ENCODE measurements around the gene SPINT1.

The SPINT1 gene

DNA sequence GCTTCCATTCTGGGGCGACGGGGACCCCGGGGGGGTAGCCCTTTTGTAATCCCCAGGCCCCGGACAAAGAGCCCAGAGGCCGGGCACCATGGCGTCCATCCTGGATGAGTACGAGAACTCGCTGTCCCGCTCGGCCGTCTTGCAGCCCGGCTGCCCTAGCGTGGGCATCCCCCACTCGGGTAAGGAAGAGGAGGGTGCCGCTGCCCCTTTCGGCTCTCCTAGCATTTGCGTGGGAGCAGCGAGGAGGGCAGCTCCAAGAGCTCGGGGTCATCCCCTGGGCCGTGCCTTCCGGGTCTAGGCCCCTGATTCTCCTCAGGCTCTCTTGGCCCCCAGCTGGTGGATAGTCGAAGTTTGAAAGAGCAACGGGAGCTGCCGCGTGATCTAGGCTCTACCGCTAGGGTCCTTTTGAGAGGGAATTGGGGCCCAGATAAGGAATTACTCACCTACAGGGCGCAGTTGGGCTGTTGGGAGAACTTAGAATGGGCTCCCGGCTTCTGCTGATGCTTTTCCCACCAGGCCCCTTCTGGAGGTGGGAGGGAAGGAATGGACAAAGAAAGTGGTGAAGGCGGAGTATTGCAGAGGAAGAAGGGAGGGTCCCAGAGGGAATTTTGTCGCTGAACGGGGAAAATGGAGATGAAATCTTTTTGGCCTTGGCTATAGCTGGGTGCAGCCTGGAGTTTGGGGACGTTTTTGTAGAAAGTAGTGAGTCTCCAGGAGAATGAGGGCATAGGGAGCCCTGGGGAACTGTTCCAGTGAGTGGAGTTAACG is 51.0 kb downstream of the SPINT1 start:
- ChIA-PET POLR2A (interaction anchor here (1.1 kb wide), 1 partner anchor 37 kb away, joined by 9 read pairs; no protein-coding TSS in a partner anchor), CTCF (interaction anchor here (0.7 to 20.1 kb wide), 27 partner anchors 9 to 295 kb away, joined by 3 to 491 read pairs (median 4); partner anchors contain the start of gene RHOV)
- DNase-seq, result peak; percentile 87 to 92 (median 92)
- Histone ChIP-seq H3K4me1 (ENCODE audit: control extremely low read depth in 1 of 4, control insufficient read depth in 4 of 4, insufficient read depth in 4 of 4, low read length in 3 of 4) (peaks cover 7 to 31% (median 25%) of the 10 kb centered on the region in 4 experiments), H3K4me3 (ENCODE audit: control insufficient read depth in 1 of 7, extremely low read depth in 1 of 7, insufficient read depth in 4 of 7, low read depth in 2 of 7, low read length in 6 of 7) (peak overlapping the region; percentile 82 to 98 (median 89)), H3K36me3 (ENCODE audit: control insufficient read depth in 4 of 4, insufficient read depth in 4 of 4, low read length in 3 of 4) (peaks cover 3 to 34% (median 23%) of the 10 kb centered on the region in 4 experiments), H3K9me3 (ENCODE audit: control extremely low read depth in 1 of 5, control insufficient read depth in 4 of 5, insufficient read depth in 2 of 5, low read depth in 1 of 5, low read length in 4 of 5) (no peaks in the 10 kb centered on the region), H3K27ac (ENCODE audit: insufficient read depth in 1 of 2, low read depth in 1 of 2, low read length in 2 of 2, poor library complexity in 1 of 2, severe bottlenecking in 2 of 2) (peak overlapping the region; percentile 75 to 85), H3K27me3 (replicated peaks in 2 of 5; ENCODE audit: control insufficient read depth in 4 of 5, insufficient read depth in 5 of 5, low read length in 4 of 5) (peaks cover 0 to 2% (median 0%) of the 10 kb centered on the region in 5 experiments)
- 3% methylated on average over 27 of the region's 33 CpGs for WGBS (ENCODE audit: insufficient coverage)

DNA sequence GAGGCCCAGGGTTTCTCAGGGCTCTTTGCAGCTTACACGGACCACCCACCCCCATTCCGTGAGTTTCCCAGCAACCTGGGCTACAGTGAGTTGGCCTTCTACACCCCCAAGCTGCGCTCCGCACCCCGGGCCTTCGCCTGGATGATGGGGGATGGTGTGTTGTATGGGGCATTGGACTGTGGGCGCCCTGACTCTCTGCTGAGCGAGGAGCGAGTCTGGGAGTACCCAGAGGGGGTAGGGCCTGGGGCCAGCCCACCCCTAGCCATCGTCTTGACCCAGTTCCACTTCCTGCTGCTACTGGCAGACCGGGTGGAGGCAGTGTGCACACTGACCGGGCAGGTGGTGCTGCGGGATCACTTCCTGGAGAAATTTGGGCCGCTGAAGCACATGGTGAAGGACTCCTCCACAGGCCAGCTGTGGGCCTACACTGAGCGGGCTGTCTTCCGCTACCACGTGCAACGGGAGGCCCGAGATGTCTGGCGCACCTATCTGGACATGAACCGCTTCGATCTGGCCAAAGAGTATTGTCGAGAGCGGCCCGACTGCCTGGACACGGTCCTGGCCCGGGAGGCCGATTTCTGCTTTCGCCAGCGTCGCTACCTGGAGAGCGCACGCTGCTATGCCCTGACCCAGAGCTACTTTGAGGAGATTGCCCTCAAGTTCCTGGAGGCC is 55.8 kb downstream of the SPINT1 start:
- no peaks in the 10 kb centered on the region for H3K27me3 ChIP-seq (replicated peaks in 2 of 5; ENCODE audit: control insufficient read depth in 4 of 5, insufficient read depth in 5 of 5, low read length in 4 of 5)
- no peak overlapping the region for H3K27ac ChIP-seq (ENCODE audit: insufficient read depth in 1 of 2, low read depth in 1 of 2, low read length in 2 of 2, poor library complexity in 1 of 2, severe bottlenecking in 2 of 2)
- no peak for DNase-seq
- ChIA-PET POLR2A (no interaction called here), CTCF (interaction anchor here (0.5 to 20.1 kb wide), 6 partner anchors 8 to 122 kb away, joined by 3 to 491 read pairs (median 6); no protein-coding TSS in a partner anchor)
- H3K4me3 ChIP-seq (ENCODE audit: control insufficient read depth in 1 of 7, extremely low read depth in 1 of 7, insufficient read depth in 4 of 7, low read depth in 2 of 7, low read length in 6 of 7), result no peak overlapping the region
- H3K4me1 ChIP-seq (ENCODE audit: control extremely low read depth in 1 of 4, control insufficient read depth in 4 of 4, insufficient read depth in 4 of 4, low read length in 3 of 4), result peaks cover 11 to 33% (median 32%) of the 10 kb centered on the region in 4 experiments
- WGBS (ENCODE audit: insufficient coverage), result 95% methylated on average over 25 of the region's 33 CpGs
- peaks cover 3 to 65% (median 52%) of the 10 kb centered on the region in 4 experiments for H3K36me3 ChIP-seq (ENCODE audit: control insufficient read depth in 4 of 4, insufficient read depth in 4 of 4, low read length in 3 of 4)
- no peaks in the 10 kb centered on the region for H3K9me3 ChIP-seq (ENCODE audit: control extremely low read depth in 1 of 5, control insufficient read depth in 4 of 5, insufficient read depth in 2 of 5, low read depth in 1 of 5, low read length in 4 of 5)

DNA sequence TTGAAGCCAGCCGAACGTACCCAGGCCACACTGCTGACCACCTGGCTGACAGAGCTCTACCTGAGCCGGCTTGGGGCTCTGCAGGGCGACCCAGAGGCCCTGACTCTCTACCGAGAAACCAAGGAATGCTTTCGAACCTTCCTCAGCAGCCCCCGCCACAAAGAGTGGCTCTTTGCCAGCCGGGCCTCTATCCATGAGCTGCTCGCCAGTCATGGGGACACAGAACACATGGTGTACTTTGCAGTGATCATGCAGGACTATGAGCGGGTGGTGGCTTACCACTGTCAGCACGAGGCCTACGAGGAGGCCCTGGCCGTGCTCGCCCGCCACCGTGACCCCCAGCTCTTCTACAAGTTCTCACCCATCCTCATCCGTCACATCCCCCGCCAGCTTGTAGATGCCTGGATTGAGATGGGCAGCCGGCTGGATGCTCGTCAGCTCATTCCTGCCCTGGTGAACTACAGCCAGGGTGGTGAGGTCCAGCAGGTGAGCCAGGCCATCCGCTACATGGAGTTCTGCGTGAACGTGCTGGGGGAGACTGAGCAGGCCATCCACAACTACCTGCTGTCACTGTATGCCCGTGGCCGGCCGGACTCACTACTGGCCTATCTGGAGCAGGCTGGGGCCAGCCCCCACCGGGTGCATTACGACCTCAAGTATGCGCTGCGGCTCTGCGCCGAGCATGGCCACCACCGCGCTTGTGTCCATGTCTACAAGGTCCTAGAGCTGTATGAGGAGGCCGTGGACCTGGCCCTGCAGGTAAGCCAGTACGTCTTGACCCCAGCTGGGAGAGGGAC is 56.6 kb downstream of the SPINT1 start:
- Histone ChIP-seq H3K27ac (ENCODE audit: insufficient read depth in 1 of 2, low read depth in 1 of 2, low read length in 2 of 2, poor library complexity in 1 of 2, severe bottlenecking in 2 of 2) (no peak overlapping the region), H3K36me3 (ENCODE audit: control insufficient read depth in 4 of 4, insufficient read depth in 4 of 4, low read length in 3 of 4) (peaks cover 3 to 69% (median 54%) of the 10 kb centered on the region in 4 experiments), H3K4me3 (ENCODE audit: control insufficient read depth in 1 of 7, extremely low read depth in 1 of 7, insufficient read depth in 4 of 7, low read depth in 2 of 7, low read length in 6 of 7) (no peak overlapping the region), H3K9me3 (ENCODE audit: control extremely low read depth in 1 of 5, control insufficient read depth in 4 of 5, insufficient read depth in 2 of 5, low read depth in 1 of 5, low read length in 4 of 5) (no peaks in the 10 kb centered on the region), H3K4me1 (ENCODE audit: control extremely low read depth in 1 of 4, control insufficient read depth in 4 of 4, insufficient read depth in 4 of 4, low read length in 3 of 4) (peaks cover 7 to 30% (median 25%) of the 10 kb centered on the region in 4 experiments), H3K27me3 (replicated peaks in 2 of 5; ENCODE audit: control insufficient read depth in 4 of 5, insufficient read depth in 5 of 5, low read length in 4 of 5) (no peaks in the 10 kb centered on the region)
- DNase-seq, result no peak
- POLR2A ChIA-PET, result no interaction called here
- CTCF ChIA-PET, result interaction anchor here (0.5 to 20.1 kb wide), 8 partner anchors 8 to 331 kb away, joined by 3 to 491 read pairs (median 4); partner anchors contain the start of gene CHP1
- 98% methylated on average over 36 of the region's 36 CpGs for whole genome bisulfite sequencing (ENCODE audit: insufficient coverage)

DNA sequence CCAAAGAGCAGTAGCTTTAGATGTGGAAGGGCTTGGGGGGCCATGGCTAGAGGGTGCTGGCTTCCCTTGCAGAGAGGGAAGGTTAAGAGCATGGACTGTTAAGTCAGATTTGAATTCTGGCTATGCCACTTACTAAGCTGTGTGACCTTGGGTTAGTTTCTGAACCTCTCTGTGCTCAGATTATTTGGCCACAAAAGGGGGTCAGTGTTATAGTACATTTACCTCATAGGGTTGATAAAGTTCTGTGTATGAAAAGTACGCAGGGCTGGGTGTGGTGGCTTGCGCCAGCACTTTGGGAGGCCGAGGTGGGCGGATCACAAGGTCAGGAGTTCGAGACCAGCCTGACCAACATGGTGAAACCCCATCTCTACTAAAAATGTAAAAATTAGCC is 57.2 kb downstream of the SPINT1 start:
- Histone ChIP-seq H3K27ac (ENCODE audit: insufficient read depth in 1 of 2, low read depth in 1 of 2, low read length in 2 of 2, poor library complexity in 1 of 2, severe bottlenecking in 2 of 2) (no peak overlapping the region), H3K4me3 (ENCODE audit: control insufficient read depth in 1 of 7, extremely low read depth in 1 of 7, insufficient read depth in 4 of 7, low read depth in 2 of 7, low read length in 6 of 7) (no peak overlapping the region), H3K4me1 (ENCODE audit: control extremely low read depth in 1 of 4, control insufficient read depth in 4 of 4, insufficient read depth in 4 of 4, low read length in 3 of 4) (peaks cover 4 to 30% (median 25%) of the 10 kb centered on the region in 4 experiments), H3K27me3 (replicated peaks in 2 of 5; ENCODE audit: control insufficient read depth in 4 of 5, insufficient read depth in 5 of 5, low read length in 4 of 5) (no peaks in the 10 kb centered on the region), H3K36me3 (ENCODE audit: control insufficient read depth in 4 of 4, insufficient read depth in 4 of 4, low read length in 3 of 4) (peaks cover 3 to 70% (median 52%) of the 10 kb centered on the region in 4 experiments), H3K9me3 (ENCODE audit: control extremely low read depth in 1 of 5, control insufficient read depth in 4 of 5, insufficient read depth in 2 of 5, low read depth in 1 of 5, low read length in 4 of 5) (no peaks in the 10 kb centered on the region)
- 54% methylated on average over 3 of the region's 5 CpGs for WGBS (ENCODE audit: insufficient coverage)
- ChIA-PET CTCF (interaction anchor here (1.0 to 20.1 kb wide), 6 partner anchors 9 to 330 kb away, joined by 3 to 491 read pairs (median 6); partner anchors contain the start of gene CHP1), POLR2A (no interaction called here)
- no peak for DNase-seq

DNA sequence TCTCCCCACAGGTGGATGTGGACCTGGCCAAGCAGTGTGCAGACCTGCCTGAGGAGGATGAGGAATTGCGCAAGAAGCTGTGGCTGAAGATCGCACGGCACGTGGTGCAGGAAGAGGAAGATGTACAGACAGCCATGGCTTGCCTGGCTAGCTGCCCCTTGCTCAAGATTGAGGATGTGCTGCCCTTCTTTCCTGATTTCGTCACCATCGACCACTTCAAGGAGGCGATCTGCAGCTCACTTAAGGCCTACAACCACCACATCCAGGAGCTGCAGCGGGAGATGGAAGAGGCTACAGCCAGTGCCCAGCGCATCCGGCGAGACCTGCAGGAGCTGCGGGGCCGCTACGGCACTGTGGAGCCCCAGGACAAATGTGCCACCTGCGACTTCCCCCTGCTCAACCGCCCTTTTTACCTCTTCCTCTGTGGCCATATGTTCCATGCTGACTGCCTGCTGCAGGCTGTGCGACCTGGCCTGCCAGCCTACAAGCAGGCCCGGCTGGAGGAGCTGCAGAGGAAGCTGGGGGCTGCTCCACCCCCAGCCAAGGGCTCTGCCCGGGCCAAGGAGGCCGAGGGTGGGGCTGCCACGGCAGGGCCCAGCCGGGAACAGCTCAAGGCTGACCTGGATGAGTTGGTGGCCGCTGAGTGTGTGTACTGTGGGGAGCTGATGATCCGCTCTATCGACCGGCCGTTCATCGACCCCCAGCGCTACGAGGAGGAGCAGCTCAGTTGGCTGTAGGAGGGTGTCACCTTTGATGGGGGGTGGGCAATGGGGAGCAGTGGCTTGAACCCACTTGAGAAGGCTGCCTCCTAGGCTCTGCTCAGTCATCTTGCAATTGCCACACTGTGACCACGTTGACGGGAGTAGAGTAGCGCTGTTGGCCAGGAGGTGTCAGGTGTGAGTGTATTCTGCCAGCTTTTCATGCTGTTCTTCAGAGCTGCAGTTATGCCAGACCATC is 59.0 kb downstream of the SPINT1 start:
- Histone ChIP-seq H3K4me3 (ENCODE audit: control insufficient read depth in 1 of 7, extremely low read depth in 1 of 7, insufficient read depth in 4 of 7, low read depth in 2 of 7, low read length in 6 of 7) (peak overlapping the region in 3 of 7 experiments; percentile 1 to 33 (median 3)), H3K36me3 (ENCODE audit: control insufficient read depth in 4 of 4, insufficient read depth in 4 of 4, low read length in 3 of 4) (peaks cover 0 to 60% (median 46%) of the 10 kb centered on the region in 4 experiments), H3K9me3 (ENCODE audit: control extremely low read depth in 1 of 5, control insufficient read depth in 4 of 5, insufficient read depth in 2 of 5, low read depth in 1 of 5, low read length in 4 of 5) (no peaks in the 10 kb centered on the region), H3K27ac (ENCODE audit: insufficient read depth in 1 of 2, low read depth in 1 of 2, low read length in 2 of 2, poor library complexity in 1 of 2, severe bottlenecking in 2 of 2) (no peak overlapping the region), H3K4me1 (ENCODE audit: control extremely low read depth in 1 of 4, control insufficient read depth in 4 of 4, insufficient read depth in 4 of 4, low read length in 3 of 4) (peaks cover 6 to 47% (median 41%) of the 10 kb centered on the region in 4 experiments), H3K27me3 (replicated peaks in 2 of 5; ENCODE audit: control insufficient read depth in 4 of 5, insufficient read depth in 5 of 5, low read length in 4 of 5) (no peaks in the 10 kb centered on the region)
- POLR2A ChIA-PET, result no interaction called here
- CTCF ChIA-PET, result interaction anchor here (0.7 to 20.1 kb wide), 20 partner anchors 8 to 285 kb away, joined by 3 to 491 read pairs (median 5); partner anchors contain the start of genes CHAC1, DLL4 and VPS18
- peak in 2 of 3 donors; percentile 79 to 83 for DNase-seq
- WGBS (ENCODE audit: insufficient coverage), result 54% methylated on average over 22 of the region's 33 CpGs
